Caco-2 (cell line): ENCODE data around the gene CNKSR1. TPM values are rescaled to one million over a fixed set of nuclear protein-coding genes. Genes with fewer than 3 reads are reported as not detected.

Source experiments
- BruUV-seq: library from RNA; stranded (reverse); fragments of 400-500 nt; replicated peaks from 2 replicates; lab custom pipeline; 2021; lab: Mats Ljungman, UMichigan
- CTCF ChIA-PET: fragments of 300-600 bp; sonication (Branson Sonifier 250); formaldehyde crosslinking; loops from one replicate; lab custom pipeline; 2022; ENCODE audit warnings: antibody characterized with exemption; lab: Charles Lee
- POLR2A ChIA-PET: fragments of 300-600 bp; sonication (Branson Sonifier 250); formaldehyde crosslinking; loops from one replicate; lab custom pipeline; 2022; ENCODE audit warnings: antibody characterized with exemption; lab: Charles Lee
- DNase-seq, 2 experiments: peaks; one replicate each; pipeline versions ENCODE4 v3.0.0 to v3.0.0-alpha.2; 2020 to 2022
- H3K27me3 ChIP-seq: replicated peaks from 2 replicates; pipeline ENCODE4 v1.6.0; 2011; ENCODE audit warnings: low read length; ENCODE audit not compliant: control insufficient read depth, insufficient read depth
- H3K36me3 ChIP-seq: 2 replicates; pipeline ENCODE4 v1.5.1; 2011; ENCODE audit warnings: low read length; ENCODE audit not compliant: control insufficient read depth, insufficient read depth
- H3K4me1 ChIP-seq: fragments of 250-450 bp; sonication (Bioruptor Pico); 2 replicates; pipeline ENCODE4 v1.5.1; 2020; ENCODE audit warnings: mild to moderate bottlenecking
- H3K4me3 ChIP-seq: 2 replicates; pipeline ENCODE4 v1.5.1; 2011; ENCODE audit warnings: low read depth, mild to moderate bottlenecking, control low read depth, low read length
- H3K9me3 ChIP-seq: fragments of 250-450 bp; sonication (Bioruptor Pico); 2 replicates; pipeline ENCODE4 v1.5.1; 2020; ENCODE audit warnings: mild to moderate bottlenecking, moderate library complexity
- H3K27ac Mint-ChIP-seq: one replicate; pipeline ENCODE4 v1.8.0; 2022; ENCODE audit warnings: mixed read lengths; ENCODE audit not compliant: unreplicated experiment
- H3K27me3 Mint-ChIP-seq: one replicate; pipeline ENCODE4 v1.8.0; 2022; ENCODE audit warnings: mixed read lengths; ENCODE audit not compliant: insufficient read depth, unreplicated experiment
- H3K36me3 Mint-ChIP-seq: one replicate; pipeline ENCODE4 v1.8.0; 2022; ENCODE audit warnings: mild to moderate bottlenecking, mixed read lengths; ENCODE audit not compliant: insufficient read depth, unreplicated experiment
- H3K4me1 Mint-ChIP-seq: one replicate; pipeline ENCODE4 v1.8.0; 2022; ENCODE audit warnings: low read depth, mixed read lengths; ENCODE audit not compliant: unreplicated experiment
- H3K4me3 Mint-ChIP-seq: one replicate; pipeline ENCODE4 v1.8.0; 2022; ENCODE audit warnings: mild to moderate bottlenecking, moderate library complexity, mixed read lengths; ENCODE audit not compliant: unreplicated experiment
- H3K9me3 Mint-ChIP-seq: one replicate; pipeline ENCODE4 v1.8.0; 2022; ENCODE audit warnings: mixed read lengths; ENCODE audit not compliant: unreplicated experiment
- CTCF ChIP-seq, 2 experiments: fragments of 200-600 bp in 1 of 2; IDR thresholded peaks; 1 replicate in 1 of 2; 2 replicates in 1 of 2; pipeline versions ENCODE4 v1.5.1 to v1.8.0; 2011 to 2022; ENCODE audit warnings: antibody characterized with exemption in 1 of 2, control low read depth in 1 of 2, inconsistent platforms in 1 of 2, low read depth in 1 of 2, low read length in 1 of 2, mild to moderate bottlenecking in 1 of 2, moderate library complexity in 1 of 2; ENCODE audit not compliant: insufficient read depth in 1 of 2, severe bottlenecking in 1 of 2, unreplicated experiment in 1 of 2
- intact Hi-C: fragments of 100-400 bp; cut with micrococcal nuclease; formaldehyde crosslinking; loops from one replicate; pipeline ENCODE4 v1.10.0; 2022; ENCODE audit not compliant: unreplicated experiment
- total RNA-seq: library from RNA; stranded (reverse); gene quantifications from 2 replicates; pipeline ENCODE4 v1.2.3, GENCODE V29; 2022

The CNKSR1 gene
- total RNA-seq, 1 experiment from 2014 or later: 16.1 TPM

- peak overlapping the region; percentile 64 for H3K4me3 Mint-ChIP-seq
- ChIA-PET POLR2A (no interaction called here), CTCF (no interaction called here)
- Histone ChIP-seq H3K27me3 (no peaks in the 10 kb centered on the region), H3K4me1 (peaks cover 13% of the 10 kb centered on the region), H3K36me3 (no peaks in the 10 kb centered on the region), H3K4me3 (peak overlapping the region; percentile 36), H3K9me3 (no peaks in the 10 kb centered on the region)
- TF ChIP-seq CTCF (IDR thresholded peaks at IDR 0.05; ENCODE audit: insufficient read depth in 1 of 2, low read depth in 1 of 2, low read length in 1 of 2, severe bottlenecking in 1 of 2, unreplicated experiment in 1 of 2): peak; percentile 22 to 55
- H3K4me1 Mint-ChIP-seq: peaks cover 6% of the 10 kb centered on the region
- H3K27me3 Mint-ChIP-seq: no peaks in the 10 kb centered on the region
- peak in 1 of 2 experiments; percentile 67 for DNase-seq
- no TSS peak for BruUV-seq
- no peaks in the 10 kb centered on the region for H3K9me3 Mint-ChIP-seq
- intact Hi-C loops: loop anchor here (5.0 kb wide), 1 partner anchor 127 kb away; no protein-coding TSS in a partner anchor
- no peak overlapping the region for H3K27ac Mint-ChIP-seq
- no peaks in the 10 kb centered on the region for H3K36me3 Mint-ChIP-seq
These were observed 13.0 kb upstream of the CNKSR1 start for GRCh38 chr1:26164036-26164860.

GRCh38 chr1:26164861-26165842 is 12.1 kb upstream of the CNKSR1 start:
- Mint-ChIP-seq H3K36me3 (peaks cover 6% of the 10 kb centered on the region), H3K27me3 (no peaks in the 10 kb centered on the region), H3K9me3 (no peaks in the 10 kb centered on the region), H3K4me1 (peaks cover 6% of the 10 kb centered on the region), H3K27ac (no peak overlapping the region), H3K4me3 (peak overlapping the region; percentile 64)
- no TSS peak for BruUV-seq
- ChIA-PET POLR2A (no interaction called here), CTCF (no interaction called here)
- H3K4me1 ChIP-seq: peaks cover 9% of the 10 kb centered on the region; the same call in 1 of the 2 replicates
- H3K9me3 ChIP-seq: no peaks in the 10 kb centered on the region
- H3K4me3 ChIP-seq: no peak overlapping the region; the same call in 1 of the 2 replicates
- no peaks in the 10 kb centered on the region for H3K27me3 ChIP-seq
- intact Hi-C loops: loop anchor here (5.0 kb wide), 1 partner anchor 128 kb away; no protein-coding TSS in a partner anchor
- H3K36me3 ChIP-seq: no peaks in the 10 kb centered on the region
- TF ChIP-seq CTCF (IDR thresholded peaks at IDR 0.05; ENCODE audit: insufficient read depth in 1 of 2, low read depth in 1 of 2, low read length in 1 of 2, severe bottlenecking in 1 of 2, unreplicated experiment in 1 of 2): no peak
- no peak for DNase-seq

- no peak overlapping the region for H3K4me3 Mint-ChIP-seq
- TF ChIP-seq CTCF (IDR thresholded peaks at IDR 0.05; ENCODE audit: insufficient read depth in 1 of 2, low read depth in 1 of 2, low read length in 1 of 2, severe bottlenecking in 1 of 2, unreplicated experiment in 1 of 2): no peak
- peaks cover 6% of the 10 kb centered on the region for H3K4me1 Mint-ChIP-seq
- no peaks in the 10 kb centered on the region for H3K27me3 Mint-ChIP-seq
- no peaks in the 10 kb centered on the region for H3K36me3 ChIP-seq
- CTCF ChIA-PET: no interaction called here
- H3K27me3 ChIP-seq: no peaks in the 10 kb centered on the region
- H3K9me3 ChIP-seq: no peaks in the 10 kb centered on the region
- H3K4me1 ChIP-seq: peaks cover 6% of the 10 kb centered on the region; the same call in 1 of the 2 replicates
- peaks cover 9% of the 10 kb centered on the region for H3K36me3 Mint-ChIP-seq
- H3K9me3 Mint-ChIP-seq: no peaks in the 10 kb centered on the region
- intact Hi-C loops: no loop called here
- DNase-seq: no peak
- H3K27ac Mint-ChIP-seq: no peak overlapping the region
- no peak overlapping the region for H3K4me3 ChIP-seq
- POLR2A ChIA-PET: no interaction called here
- no TSS peak for BruUV-seq
These were observed 10.5 kb upstream of the CNKSR1 start for GRCh38 chr1:26166719-26167281.
